Kidney glomerular epithelial cell (primary cell): Measurements from ENCODE around the gene NEUROD2.

Experiments
- DNase-seq: peaks from one replicate; lab custom pipeline; 2025; lab: John Stamatoyannopoulos, UW

NEUROD2 gene

DNA sequence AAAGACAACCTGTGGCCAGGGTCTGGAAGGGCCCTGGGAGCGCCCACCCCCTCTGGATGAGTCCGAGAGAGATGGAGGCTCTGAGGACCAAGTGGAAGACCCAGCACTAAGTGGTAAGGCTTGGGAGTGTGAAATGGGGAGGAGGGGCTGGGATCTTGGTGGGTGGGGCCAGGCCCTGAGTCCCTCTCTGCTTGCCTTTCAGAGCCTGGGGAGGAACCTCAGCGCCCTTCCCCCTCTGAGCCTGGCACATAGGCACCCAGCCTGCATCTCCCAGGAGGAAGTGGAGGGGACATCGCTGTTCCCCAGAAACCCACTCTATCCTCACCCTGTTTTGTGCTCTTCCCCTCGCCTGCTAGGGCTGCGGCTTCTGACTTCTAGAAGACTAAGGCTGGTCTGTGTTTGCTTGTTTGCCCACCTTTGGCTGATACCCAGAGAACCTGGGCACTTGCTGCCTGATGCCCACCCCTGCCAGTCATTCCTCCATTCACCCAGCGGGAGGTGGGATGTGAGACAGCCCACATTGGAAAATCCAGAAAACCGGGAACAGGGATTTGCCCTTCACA lies 28.0 kb upstream of the NEUROD2 start:
- DNase-seq = no peak

DNA sequence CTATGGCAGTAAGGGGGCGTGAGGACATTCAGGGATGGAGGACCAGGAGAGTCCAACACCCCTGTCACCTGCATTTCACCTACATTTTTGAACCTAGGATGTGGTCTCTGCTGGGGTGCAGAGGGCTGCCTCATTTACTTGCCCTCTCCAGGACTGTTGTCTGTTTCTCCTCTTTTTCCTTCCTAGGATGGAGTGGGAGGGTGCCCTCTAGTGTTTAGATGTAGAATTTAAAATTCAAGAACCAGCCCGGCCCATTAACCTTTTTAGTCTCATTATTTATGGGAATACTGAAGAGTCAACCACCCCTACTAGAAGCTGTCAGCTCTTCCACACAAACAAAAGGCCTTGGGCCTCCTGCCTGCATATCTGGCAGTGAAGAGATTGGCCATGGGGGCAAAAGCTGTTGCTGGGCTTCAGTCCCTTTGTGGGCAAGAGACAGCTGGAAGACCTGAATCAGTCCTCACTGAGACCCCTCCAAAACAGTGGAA lies 26.7 kb upstream of the NEUROD2 start:
- peak; percentile 54 for DNase-seq

DNA sequence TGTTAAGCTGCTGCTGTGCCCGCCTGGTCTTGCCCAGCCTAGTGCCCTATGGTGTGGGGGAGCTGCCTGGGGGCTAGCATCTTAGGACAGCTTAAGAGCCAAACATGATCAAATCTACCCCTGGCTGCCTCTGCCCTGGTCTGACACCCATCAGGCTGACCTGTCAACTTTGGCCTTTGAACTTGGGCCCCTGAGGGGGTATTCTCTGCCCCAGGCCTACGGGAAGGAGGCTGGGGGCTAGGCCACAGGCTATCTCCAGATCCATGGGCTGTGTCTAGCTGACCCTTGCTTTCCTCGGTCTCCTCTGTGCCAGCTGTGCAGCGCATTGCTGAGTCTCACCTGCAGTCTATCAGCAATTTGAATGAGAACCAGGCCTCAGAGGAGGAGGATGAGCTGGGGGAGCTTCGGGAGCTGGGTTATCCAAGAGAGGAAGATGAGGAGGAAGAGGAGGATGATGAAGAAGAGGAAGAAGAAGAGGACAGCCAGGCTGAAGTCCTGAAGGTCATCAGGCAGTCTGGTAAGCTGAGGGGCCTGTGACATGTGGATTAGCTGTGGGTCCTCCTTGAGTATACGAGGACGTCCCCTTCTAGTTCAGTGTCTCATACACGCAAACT lies 26.0 kb upstream of the NEUROD2 start:
- no peak for DNase-seq

DNA sequence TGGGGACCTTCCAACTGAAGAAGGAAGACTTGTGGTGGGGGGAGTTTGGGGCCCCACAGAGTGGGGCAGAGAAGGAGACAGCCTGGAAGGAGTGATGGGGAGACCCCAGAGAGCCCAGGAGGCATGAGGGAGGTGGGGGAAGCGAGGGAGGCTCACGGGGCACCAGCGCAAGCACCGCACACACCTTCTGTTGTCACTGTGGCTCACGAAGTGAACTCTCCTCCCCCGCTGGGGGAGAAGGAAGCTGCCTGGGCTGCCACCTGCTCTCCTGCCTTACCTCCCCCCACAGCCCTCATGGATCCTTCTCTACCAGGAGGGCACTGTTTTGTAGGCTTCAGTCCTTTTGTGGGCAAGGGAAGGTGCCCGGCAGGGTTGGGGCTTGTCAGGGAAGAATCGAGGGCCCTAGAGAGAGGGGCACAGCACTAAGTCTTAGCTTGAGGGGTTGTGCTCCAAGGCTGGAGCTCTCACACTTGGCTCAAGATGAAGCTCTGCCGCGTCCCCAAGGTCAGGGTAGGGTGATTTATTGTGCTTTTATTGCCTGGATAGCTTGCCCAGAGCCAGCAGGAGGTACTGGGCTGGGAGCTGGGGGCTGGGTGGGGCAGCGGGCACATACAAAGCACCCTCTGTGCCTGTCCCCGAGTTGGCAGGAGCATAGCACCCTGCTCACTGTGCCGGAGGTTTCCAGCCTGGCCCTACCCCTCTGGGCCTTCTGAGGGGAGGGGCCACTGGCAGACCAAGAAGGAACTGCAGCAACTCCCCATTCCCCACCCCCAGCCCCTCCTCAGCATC lies 24.6 kb upstream of the NEUROD2 start:
- no peak for DNase-seq

DNA sequence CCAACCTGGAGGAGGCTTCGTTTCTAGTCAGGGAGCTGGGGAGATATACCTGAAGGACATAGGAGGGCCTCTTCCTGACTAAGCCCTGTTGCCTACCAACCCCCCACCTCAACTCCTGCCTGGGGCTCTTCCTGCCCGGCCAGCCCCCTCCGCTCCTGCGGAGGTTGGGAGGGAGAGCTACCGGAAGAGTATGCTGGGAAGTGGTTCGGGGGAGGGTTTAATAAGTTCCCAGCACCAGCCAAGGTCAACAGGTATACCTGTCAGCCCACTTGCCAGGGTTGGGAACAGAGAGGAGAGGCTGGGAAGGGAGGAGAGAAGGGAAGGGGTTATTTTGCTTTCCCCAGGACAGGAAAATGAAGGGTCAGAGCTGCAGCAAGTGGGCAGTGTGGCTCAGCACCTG lies 23.7 kb upstream of the NEUROD2 start:
- DNase-seq = no peak

DNA sequence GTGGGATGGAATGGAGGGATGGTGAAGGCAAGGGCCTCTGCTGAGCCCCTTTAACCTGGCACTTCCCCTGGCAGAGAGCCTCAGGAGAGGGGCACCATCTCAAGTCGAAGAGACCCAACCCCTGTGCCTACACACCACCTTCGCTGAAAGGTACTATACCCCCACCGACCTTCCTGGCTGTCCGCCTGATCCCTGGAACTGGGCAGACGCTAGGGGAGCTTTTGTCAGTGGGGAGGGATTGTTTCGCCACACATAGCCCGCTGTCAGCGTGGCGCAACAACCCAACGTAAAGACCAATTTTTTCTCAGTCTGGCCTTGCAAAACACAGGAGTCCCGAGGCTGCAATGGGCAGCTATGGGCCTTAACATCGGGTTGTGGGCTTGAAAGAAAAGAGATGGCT lies 22.2 kb upstream of the NEUROD2 start:
- no peak for DNase-seq

DNA sequence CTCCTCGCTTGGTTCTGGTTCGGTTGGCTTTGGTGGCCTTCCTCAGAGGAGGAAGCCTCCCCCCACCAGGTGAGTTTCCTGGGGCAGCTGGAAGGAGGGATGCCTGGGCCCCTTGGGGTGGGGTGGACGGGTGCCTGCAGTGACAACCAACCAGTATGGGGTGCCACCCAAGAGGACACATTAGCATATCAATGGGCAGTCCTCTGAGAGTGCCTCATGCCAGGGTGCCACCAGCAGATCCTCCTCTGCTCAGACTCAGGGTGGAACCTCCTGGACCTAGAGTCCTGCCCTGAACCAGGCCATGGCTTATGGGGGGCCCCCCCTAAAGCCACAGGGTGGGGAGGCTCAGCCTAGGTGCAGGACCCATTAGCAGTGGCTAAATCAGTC lies 21.8 kb upstream of the NEUROD2 start:
- DNase-seq = no peak

DNA sequence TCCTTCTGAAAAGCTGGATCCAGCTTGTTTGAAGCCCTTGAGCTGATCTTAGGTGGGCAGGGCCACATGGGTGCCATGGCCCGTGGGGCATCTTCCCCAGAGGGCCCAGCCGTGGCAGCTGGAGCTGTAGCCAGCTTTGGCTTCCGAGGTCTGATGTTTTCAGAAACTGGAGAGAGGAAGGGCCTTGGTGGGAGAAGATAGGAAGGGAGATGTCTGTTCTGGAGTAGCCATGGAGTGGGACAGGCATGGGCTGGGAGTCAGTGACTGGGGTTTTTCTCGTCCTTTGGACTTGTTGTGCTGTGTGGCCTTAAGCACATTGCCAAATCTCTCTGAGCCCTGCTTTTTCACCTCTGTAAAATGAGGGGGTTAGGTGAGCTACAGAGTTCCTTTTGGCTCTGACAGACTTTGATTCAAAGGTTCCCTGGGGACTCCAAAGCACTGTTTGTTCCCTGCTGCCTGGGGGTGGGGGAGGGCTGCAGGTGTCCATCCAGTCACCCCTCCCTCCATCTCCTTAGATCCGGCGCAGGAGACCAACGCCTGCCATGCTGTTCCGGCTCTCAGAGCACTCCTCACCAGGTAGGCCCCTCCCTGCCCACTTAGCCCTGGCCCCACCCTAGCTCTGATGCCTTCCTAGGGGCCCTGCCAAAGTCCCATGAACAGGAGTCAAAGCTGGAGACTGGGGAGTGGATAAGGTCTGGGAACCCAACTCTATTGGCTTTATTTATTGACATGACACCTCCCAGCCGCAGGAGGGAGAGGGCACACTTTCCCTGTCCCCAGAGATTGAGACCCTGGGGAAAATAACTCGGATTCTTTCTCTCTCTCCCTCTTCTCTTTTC lies 21.2 kb upstream of the NEUROD2 start:
- DNase-seq = no peak

DNA sequence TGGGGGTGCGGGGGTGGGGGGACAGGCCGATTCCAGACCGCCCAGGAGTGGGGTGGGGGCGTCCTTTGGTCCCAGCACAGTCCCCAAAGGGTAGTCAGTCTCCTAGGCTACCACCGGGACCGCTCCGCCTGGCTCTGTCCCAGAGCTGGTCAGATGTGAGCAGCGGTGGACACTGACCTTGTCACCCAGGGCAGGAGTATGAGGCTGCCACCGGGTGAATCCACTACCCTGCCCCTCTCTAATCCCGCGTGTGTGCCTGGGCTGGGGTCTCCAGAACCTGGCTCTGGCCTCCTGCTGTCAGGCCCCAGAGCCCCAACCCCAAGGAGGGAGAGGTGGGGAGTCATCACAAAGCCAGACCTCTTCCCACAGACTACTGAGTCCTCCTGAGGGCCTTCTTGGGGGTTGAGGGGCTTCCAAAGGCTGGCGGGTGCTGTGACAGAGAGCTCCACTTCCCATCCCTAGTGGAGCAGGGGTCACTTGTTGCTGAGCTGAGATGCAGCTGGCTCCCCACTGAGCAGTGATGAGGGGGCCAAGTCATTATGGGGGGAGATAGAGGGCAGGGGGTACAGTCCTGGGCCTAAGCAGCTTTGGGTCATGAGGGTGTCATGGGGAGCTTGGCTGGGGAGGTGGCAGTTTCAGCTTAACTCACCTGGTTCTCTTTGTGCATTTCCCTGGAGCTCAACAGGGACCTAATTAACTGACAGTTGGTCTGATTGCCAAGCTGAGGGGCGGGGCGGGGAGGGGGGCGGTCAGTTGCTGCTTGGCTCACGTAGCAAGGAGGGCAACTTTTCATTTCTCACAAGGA lies 20.2 kb upstream of the NEUROD2 start:
- no peak for DNase-seq

DNA sequence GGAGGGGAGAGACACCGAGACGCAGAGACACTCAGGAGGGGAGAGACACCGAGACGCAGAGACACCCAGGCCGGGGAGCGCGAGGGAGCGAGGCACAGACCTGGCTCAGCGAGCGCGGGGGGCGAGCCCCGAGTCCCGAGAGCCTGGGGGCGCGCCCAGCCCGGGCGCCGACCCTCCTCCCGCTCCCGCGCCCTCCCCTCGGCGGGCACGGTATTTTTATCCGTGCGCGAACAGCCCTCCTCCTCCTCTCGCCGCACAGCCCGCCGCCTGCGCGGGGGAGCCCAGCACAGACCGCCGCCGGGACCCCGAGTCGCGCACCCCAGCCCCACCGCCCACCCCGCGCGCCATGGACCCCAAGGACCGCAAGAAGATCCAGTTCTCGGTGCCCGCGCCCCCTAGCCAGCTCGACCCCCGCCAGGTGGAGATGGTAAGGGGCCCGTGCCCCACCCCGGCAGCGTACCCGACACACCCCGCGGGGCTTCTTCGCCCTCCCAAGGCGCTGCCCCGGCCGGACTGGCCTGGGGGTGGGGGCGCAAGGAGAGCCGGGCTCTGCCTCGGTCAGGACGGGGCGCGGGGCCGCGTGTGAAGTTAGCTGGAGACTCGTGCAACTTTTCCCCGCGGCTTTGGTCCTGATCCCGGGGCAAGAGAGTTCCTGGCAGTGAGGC lies 19.5 kb upstream of the NEUROD2 start:
- DNase-seq = no peak

DNA sequence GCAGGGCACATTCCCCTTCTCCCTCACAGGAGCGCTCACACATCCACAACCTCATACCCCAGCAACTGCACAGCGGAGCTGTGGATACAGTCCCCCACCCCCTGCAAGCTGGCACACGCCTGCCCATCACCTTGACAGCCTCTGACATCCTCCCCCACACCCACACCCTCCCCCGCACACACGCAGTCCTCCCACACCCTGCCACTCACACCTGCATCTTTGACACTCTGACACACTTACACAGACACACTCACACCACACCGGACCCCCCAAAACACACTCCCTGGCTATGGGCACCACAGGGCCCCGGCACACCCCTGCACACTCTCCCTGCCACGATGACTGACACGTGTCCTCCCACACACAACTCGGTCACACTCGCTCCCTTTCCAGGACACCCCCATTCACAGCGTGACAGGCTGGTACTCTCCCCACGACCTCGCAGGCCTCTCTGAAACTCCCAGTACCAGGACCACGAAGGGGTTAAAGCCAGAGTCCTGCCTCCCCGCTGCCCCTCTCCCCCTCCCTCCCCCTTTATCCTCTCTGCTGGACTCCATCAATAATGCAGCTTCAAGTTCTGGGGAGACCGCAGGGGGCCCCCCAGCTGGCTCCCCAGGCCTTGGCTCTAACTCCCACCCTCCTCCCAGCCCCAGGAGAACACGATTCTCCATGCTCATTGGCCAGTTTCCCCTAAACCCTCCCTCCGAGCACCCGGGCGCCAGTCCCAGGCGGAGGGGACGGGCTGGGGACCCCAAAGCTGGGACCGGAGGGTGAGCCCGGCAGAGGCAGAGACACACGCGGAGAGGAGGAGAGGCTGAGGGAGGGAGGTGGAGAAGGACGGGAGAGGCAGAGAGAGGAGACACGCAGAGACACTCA lies 18.7 kb upstream of the NEUROD2 start, which contains the start of gene PPP1R1B:
Gene PPP1R1B, plus strand, starts transcription at position 782 of the 876 bp plus-strand sequence. CDS start 441 bp downstream, outside the sequence.
- DNase-seq = no peak

DNA sequence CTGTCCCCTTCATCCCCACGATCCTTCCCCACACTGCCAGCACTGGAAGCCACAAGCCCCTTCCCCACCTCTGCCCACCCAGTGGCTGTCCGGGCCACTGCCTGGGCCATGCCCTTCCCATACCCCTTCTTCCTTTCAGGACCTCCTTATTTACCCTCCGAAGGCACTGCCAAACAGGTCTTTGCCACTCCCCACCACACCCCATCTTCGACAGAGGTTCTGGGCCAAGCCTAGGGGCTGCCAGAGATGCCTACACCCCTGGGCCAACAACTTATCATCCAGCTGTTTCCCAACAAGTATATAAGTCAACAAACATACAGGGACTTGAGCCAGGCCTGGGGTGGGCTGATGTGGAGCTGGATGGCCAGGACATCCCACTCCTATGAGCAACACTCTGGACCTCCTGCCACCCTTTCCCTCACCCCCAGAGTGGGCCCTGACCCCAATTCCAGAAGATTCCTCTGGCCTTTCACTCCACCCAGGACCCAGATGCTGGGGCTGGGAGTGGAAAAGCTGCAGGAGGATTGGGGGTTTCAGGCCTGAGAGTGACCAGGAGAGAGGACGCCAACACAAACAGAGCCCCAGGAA lies 17.6 kb upstream of the NEUROD2 start:
- no peak for DNase-seq

DNA sequence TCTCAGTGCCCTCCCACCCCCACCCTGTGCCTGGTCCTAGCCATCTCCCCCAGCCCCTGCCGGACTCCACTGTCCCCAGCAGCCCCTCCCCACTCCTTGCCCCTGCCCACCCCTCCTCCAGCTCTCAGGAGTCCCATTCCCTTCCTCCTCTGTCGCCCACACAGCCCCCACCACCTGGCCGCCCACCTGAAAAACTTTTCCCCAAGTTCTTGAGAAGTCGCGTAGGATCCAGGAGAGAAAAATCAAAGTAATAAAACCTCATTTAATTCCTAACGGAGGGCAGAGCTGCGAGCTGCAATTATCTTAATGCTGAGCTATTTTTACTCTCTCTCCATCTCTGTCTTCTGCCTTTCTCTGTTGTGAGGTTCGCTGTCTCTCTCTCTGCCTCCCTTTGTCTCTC lies 16.6 kb upstream of the NEUROD2 start:
- no peak for DNase-seq

DNA sequence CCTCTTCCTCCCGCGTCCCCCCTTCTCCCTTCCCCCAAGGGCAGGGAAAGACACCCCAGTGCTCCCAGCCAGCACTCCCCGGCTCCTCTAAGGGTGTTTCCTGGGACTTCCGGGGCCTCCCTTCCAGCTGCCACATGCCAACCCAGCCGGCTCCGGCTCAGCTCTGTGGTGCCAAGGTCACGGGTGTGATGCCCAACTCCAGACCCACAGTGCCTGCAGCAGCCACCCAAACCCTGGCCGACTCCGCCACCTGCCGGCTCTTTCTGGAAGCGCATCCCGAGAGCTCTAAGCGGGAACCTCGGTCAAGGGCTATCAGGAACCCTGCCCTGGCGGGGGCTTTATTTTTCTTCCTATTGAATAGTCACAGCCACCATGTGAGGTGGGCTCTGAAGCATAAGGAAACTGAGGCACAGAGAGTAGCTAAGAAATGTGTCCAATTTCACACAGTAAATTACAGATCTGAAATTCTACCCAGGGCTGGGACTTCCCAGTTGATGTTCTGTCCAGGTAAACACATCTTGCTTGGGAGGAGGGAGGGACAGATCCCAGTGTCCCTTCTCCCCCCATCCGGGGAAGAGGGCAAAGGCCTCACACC lies 15.7 kb upstream of the NEUROD2 start:
- peak; percentile 68 for DNase-seq

DNA sequence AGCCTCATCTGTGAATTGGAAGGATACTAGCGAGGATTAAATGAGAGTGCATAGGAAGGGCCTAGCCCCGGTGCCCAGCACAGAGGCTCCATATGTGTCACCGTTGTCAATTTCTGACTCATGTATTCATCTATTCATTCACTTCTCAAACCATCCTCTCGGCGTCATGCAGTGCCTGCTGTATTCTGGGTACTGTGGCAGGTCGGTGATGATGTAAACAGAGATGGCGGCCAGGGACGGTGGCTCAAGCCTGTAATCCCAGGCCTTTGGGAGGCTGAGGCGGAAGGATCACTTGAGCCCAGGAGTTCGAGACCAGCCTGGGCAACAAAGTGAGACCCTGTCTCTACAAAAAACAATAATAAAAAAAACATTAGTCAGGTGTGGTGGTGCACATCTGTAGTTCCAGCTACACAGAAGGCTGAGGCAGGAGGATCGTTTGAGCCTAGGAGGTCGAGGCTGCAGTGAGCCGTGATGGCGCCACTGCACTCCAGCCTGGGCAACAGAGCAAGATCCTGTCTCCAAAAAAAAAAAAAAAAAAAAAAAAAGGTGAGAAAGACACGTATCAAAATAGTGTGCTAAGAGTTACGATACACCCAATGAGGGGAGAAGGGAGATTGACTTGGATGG lies 14.8 kb upstream of the NEUROD2 start:
- DNase-seq = no peak

DNA sequence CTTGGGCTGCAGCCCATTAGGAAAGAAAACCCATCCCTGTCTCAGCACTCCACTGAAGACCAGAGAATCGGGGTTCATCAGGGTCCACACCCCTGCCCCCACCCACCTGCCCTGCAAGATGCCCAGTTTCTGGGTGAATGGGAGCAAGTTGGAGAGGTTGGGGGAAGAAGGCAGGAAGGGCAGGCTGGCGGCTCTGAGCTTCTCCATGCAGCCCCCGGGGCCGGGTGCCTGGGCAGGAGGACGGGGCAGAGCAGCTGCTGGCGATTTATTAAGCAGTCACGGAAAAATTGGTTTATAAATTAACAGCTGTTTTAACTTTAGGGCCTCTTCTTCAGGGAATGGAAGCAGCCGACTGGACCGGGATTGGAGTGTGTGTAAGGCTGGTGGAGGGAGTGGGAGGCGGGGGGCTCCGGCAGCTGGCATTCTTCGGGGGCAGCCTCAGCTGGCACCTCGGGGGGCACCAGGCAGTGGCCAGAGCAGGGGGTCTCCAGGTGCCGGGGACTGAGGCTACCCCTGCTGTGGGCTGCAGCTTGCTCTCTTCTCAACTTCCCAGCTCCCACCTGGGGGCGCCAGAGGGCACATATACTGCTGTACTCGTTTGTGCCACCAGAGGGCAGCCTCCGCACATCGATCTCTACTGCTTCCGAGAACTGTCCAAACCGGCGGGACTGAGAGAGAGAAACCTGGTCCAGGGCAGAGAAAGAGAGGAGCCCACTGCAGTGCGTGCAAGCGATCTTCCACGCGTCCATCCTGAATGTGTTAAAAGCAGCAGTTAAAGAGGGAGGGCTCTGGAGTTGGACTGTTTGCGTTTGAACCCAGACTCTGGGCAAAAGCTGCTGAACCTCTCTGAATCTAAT lies 14.0 kb upstream of the NEUROD2 start:
- DNase-seq = peak; percentile 56

DNA sequence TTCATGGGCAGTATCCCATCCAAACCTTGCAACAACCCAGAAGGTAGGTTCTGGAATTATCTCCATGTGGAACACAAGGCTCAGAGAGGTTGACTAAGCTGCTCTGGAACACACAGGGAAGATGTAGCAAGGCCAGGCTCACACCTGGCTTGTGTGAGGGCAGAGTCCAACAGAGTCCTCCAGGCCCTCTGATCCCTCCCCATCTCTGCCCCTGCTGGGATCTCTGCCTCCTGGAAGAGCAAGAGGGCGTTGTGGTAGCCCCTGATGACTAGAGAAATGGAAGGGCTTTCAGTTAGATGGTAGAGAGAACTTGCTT lies 12.0 kb upstream of the NEUROD2 start:
- no peak for DNase-seq
